Measurements from ENCODE around the gene UROS.

The UROS gene

DNA sequence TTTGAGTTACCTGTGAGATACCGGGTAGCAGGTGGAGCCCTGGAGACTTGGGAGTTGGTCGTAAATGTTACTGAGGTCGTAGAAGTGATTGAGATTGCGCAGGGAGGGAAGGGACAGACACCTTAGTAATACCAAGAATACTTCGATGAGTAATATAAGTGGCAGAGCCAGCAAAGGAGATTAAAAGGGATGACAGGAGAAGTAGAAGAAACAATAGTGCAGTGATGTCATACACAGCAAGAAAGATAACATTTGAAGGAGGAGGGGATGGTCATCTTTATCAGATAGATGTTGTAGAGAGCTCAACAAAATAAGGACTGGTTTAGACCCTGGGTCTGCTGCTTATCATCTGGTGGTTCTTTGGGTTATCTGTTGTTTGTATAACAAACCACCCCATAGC, 5.3 kb upstream of the UROS start:
- H3K27ac ChIP-seq, result no peak overlapping the region
- TF ChIP-seq ZFX (IDR thresholded peaks at IDR 0.05; ENCODE audit: borderline replicate concordance), result no peak
- TF ChIP-seq, protein P1, sequence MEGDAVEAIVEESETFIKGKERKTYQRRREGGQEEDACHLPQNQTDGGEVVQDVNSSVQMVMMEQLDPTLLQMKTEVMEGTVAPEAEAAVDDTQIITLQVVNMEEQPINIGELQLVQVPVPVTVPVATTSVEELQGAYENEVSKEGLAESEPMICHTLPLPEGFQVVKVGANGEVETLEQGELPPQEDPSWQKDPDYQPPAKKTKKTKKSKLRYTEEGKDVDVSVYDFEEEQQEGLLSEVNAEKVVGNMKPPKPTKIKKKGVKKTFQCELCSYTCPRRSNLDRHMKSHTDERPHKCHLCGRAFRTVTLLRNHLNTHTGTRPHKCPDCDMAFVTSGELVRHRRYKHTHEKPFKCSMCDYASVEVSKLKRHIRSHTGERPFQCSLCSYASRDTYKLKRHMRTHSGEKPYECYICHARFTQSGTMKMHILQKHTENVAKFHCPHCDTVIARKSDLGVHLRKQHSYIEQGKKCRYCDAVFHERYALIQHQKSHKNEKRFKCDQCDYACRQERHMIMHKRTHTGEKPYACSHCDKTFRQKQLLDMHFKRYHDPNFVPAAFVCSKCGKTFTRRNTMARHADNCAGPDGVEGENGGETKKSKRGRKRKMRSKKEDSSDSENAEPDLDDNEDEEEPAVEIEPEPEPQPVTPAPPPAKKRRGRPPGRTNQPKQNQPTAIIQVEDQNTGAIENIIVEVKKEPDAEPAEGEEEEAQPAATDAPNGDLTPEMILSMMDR (IDR thresholded peaks at IDR 0.05), result no peak

DNA sequence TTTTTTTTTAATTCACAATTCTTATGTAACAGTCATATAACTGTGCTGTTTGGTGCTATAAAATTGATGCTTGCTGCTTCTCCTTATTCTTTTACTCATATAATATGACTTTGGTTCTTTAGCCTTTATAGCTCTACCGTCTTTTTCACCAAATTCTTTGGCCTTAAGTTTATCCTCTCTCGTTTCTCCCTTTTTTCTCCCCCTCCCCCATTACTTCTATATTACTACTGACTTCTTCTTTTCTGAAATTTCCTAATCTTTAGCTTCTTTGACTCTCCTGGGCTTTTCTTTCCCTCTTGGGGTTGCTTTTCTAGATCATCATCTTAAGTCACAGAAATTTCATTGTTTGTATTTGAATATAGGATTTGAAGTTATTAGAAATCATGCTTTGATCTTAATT, 4.1 kb upstream of the UROS start:
- TF ChIP-seq, protein P1 (IDR thresholded peaks at IDR 0.05), result no peak
- TF ChIP-seq ZFX (IDR thresholded peaks at IDR 0.05; ENCODE audit: borderline replicate concordance), result no peak
- no peak overlapping the region for H3K27ac ChIP-seq

DNA sequence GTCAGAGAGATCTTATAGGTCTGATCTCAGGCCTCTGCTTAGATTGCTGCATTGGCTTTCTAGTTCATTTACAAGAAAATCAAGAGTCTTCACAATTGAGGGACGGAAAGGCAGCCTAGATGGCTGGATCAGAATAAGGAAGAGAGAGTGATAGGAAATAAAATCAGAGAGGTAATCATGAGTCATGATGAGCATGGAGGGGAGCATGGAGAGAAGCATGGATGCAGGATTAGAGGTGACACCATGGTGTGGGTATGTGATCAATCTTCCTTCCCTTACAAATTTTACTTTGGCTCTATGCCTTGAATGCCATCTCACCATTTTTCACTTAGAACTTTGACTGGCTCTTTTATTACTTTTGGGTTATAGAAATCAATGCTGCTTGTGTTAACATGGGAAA, 1.7 kb upstream of the UROS start:
- no peak overlapping the region for H3K27ac ChIP-seq

DNA sequence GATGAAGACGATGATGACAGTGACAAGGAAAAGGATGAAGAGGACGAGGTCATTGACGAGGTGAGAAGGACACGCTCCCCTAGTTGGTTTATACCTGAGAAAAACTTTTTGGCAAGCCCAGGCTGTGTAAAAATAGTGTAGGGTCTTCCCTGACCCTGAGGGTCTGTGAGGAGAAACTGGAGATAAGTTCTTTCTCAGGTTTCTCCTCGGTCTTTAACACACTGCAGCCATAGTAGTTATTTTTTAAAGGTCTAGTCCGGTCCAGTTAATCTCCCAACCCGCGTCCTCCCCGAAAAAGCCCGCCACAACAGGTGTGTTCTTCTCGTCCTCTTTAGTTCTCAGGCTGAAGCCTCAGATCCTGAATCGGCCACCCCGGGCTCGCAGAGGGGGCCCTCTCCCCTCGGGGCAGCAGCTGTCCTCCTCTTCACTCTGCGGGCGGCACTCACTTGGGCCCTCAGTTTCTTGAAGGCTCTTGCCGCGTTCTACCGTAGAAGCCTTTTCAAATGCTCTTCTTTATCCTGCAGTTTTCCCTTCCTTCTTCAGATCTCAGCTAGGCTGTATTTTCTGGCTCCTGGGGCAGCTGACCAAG, 699 bp upstream of the UROS start:
- TF ChIP-seq, protein P1 (IDR thresholded peaks at IDR 0.05), result no peak
- H3K27ac ChIP-seq, result peak overlapping the region; percentile 75

More for the DNA sequence above, 1.7 kb upstream of the UROS start:
- TF ChIP-seq ZFX (IDR thresholded peaks at IDR 0.05; ENCODE audit: borderline replicate concordance), result no peak
- TF ChIP-seq, protein P1 (IDR thresholded peaks at IDR 0.05), result no peak

DNA sequence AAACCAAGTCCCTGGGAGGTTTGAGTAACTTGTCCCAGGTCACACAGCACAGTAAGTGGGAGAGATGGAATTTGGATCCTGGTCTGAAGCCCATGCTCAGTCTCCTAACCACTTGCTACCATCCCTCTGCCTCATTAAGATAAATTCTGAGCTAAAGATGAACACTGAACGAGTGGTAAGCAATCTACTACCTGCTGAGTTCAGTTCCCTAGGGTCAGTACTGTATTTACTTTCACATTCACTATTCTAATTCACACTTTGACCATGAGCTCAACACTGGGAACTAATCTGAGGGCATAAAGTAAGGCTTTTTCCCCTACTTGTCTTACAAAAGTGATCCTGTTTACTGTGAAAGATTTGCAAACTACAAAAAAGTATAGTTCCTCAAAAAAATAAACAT, 2.4 kb downstream of the UROS start:
- no peak overlapping the region for H3K27ac ChIP-seq
- TF ChIP-seq, protein P1 (IDR thresholded peaks at IDR 0.05), result no peak
- TF ChIP-seq ZFX (IDR thresholded peaks at IDR 0.05; ENCODE audit: borderline replicate concordance), result no peak

DNA sequence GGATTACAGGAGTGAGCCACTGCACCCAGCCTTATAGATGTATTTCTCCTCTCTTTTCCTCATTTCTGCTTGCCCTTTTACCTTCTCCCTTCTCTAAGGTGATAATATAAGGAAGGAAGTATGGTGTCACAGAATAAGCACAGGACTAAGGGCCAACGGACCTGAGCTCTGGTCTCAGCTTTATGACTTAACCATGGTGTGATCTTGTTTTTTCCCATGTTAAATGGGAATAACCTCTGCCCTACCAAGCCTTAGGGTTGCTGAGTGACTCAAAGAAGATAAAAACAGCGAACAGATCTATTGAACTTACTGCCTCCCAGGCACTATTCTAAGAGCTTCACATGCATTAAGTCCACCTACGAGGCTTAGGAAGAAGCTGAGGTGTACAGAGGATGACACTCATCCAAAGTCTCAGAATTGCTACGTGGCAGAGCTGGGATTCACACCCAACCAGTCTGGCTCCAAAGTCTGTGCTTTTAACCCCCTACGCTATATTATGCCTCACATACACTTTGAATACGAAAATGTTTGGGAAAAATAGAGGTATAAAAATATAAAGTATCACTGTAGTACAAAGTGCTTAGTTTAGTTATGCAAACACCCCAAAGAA, 5.6 kb downstream of the UROS start:
- H3K27ac ChIP-seq, result no peak overlapping the region
- TF ChIP-seq, protein P1 (IDR thresholded peaks at IDR 0.05), result no peak
- no peak for TF ChIP-seq ZFX (IDR thresholded peaks at IDR 0.05; ENCODE audit: borderline replicate concordance)

DNA sequence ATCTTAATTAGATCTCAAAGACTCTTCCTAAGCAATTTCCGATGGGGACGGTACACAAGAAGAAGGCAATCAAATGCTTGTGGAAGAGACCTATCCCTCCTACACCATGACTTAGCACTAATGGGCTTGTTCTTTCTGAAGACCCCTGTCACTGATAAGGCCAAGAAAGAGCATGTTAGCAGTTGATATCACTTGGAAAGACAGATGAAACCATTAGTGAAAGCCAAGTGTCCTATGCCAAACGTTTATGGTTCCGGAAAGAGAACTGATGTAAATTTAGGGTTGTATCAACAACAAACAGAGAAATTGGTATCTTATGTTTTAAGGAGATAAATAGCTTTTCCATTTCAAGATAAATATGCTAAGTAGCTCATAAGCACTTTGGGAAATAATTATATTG, 6.5 kb downstream of the UROS start:
- TF ChIP-seq ZFX (IDR thresholded peaks at IDR 0.05; ENCODE audit: borderline replicate concordance), result no peak
- TF ChIP-seq, protein P1 (IDR thresholded peaks at IDR 0.05), result no peak

More for the DNA sequence above, 6.5 kb downstream of the UROS start:
- no peak overlapping the region for H3K27ac ChIP-seq
